GM19468 (cell line): ENCODE data around the gene ELF1.
A peak's percentile ranks its signal among the peaks of the same experiment; 100 is the strongest.

Experiments used
- ATAC-seq: cut with Tn5 transposase; IDR thresholded peaks from one replicate; pipeline ENCODE4 v1.9.1; 2021; ENCODE audit warnings: mild to moderate bottlenecking, moderate library complexity, moderate number of reproducible peaks; ENCODE audit not compliant: unreplicated experiment; ENCODE audit errors: extremely low read depth

Gene ELF1

DNA sequence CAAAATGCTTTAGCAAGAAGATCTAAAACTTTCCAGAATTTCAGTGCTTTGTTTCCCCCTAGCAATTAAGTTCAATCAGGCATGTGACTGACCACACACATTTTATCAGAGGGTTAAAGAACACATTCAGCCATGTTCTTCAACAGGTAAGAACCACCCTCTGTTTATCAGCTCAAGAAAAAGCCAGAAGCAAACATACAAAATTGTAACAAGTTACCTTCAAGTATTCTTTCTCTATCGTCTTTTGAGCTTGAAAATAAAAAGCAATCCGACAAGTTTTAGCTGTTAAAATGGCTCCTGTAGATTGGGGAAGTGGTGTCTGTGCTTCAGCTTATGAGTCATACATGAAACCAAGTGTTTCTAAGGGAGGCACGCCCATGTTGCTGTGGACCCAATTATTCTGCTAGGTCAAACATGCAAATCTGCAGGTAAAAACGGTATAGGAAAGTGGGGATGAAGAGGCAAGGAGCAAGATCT is at the start of gene ELF1:
TSS of gene ELF1 (minus strand) at position 306 of the 477 bp plus-strand sequence. CDS start 37,262 bp downstream, outside the sequence.
- ATAC-seq, result peak; percentile 78

DNA sequence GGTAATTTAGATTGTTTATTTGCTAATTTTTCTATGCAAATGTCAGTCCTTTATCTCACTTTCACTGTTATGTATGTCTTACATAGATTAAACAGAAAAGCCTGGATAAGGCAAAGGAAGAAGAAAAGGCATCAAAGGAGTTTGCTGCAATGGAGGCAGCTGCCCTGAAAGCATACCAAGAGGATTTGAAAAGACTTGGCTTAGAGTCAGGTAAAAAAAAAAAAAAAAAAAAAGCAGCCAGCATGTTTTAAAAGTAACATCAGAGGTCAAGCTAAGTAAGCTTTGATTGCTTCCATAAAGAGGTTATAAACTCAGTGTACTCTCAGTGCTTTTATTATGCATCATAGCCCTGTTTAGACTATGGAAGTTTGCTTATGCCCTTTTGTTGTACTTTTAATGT is 46.0 kb upstream of the ELF1 start:
- ATAC-seq, result no peak

GRCh38 chr13:41064493-41064892 is 45.4 kb upstream of the ELF1 start:
- ATAC-seq, result no peak

DNA sequence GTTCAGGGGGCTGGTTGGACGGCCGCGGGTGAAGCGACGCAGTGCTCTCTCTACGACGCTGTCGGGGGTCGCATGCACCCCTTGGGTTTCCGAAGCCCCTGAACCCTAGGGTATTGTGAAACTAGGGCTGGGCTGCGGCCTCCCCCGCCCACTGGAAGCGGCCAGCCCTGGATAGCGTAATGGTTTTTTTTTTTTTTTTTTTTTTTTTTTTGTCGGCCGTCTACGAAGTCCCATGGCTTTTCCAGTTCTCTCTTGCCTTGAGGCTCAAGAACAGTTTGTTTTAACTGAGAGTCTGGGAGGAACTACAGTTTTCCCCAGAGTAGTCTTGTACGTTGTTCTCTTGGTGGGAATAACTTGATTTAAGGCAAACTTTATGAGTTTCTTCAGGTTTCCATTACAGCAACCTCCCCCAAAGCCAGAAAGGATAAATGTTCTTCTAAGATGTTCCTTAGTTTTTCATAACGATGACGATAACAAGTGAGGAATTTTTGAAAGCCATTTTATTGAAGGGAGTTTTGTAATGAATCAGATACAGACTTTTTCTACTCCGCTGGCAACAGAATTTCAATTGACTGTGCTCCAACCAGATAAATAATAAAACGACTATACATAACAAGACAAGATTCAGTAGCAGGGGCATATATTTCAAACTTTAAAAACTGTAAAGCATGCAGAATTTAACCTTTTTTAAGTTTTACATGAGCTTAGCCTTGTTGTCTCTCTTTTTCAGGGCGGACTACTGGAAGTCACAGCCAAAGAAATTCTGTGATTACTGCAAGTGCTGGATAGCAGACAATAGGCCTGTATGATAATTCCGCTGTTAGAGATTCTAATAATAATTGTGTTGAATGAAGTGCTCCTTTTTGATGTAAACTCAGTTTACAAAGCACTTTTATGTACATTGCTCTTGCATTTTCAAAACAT is 43.1 kb upstream of the ELF1 start:
- peak; percentile 10 for ATAC-seq

DNA sequence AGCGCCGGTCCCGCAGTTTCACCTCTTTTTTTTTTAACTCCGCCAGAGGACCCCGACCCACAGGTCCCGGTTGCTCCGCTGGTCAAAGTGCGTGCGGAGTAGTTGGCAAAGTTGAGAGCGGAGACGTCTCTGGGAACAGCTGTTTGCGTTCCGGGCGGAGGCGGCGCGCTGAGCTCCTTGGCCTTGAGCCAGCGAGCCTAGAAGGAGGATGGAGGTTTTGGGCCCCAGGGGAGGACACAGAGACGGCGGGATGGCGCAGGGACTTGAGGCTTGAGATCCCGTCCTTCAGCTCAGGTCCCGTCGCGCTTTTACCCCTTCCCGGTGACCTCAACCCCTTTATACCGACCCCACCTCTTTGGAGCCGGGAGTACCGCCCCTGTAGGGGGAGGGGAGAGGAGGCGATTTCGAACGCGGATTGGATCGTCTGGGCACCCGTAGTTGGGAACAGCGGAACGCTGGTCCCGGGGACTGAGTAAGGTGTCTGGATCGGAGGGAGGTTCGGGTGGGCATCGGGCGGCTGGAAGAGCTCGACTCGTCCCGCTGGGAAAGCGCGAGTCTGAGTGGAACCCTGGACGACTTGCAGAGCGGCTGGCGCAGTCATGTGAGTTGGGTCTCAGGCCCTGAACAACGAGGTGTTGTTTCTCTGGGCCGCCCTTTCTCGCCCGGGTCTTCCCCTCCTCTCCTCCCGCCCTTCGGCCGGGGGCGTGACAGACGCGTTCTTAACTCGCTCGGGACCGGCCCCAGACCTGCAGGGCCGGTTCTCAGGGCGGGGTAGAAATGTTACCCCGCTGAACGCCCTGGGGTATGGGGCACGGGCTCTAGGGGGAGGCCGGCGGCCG is 42.2 kb upstream of the ELF1 start, which contains the start of gene WBP4:
TSS of gene WBP4 (plus strand) at position 435 of the 839 bp plus-strand sequence. CDS start at position 600, 165 bp downstream.
- peak; percentile 61 for ATAC-seq

DNA sequence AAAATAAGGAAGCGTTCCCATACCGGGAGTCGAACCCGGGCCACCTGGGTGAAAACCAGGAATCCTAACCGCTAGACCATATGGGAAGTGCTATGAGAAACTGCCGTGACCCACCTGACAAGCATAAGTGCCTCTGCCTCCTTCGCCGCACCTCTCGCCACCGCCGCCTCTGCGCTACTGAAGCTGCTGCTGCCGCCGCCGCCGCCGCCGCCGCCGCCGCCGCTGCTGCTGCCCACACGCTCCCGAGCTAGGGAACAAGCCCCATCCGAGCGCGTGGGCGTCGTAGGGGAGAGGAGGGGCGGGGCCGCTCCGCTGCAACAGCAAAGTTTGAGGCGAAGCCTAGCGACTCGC is 41.6 kb upstream of the ELF1 start:
- ATAC-seq, result peak; percentile 4

DNA sequence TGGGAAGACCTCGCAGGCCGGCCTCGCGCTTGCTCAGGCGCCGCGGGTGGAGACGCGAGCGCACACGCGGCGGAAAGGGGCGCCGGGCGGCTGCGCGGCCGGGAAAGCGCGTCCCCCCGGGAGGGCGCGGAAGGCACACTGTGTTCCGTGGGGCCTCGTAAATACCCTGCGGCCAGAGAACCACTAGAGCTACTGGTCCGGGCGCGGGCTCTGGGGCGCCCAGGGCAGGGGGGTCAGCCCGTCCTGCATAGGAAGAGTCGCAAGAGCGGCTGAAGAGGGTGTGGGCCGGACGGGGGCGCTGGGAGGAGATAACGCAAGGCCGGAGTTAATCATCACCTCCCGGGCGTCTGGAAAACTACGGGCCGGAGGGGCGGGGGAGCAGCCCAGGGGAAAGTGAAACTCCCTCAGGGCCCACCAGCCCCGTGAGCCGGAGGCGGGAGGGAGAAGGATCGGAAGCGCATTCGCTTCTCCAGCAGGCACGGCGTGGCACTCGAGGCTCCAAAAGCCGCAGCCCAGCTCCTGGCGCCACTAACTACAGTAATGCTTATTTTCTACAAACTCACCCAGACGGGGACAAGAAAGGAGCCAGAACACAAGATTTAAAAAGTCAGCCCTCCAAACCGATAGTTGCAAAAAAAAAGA is 41.1 kb upstream of the ELF1 start:
- peak; percentile 16 for ATAC-seq

- no peak for ATAC-seq
Measured at GRCh38 chr13:41059456-41060081, 40.5 kb upstream of the ELF1 start.

- no peak for ATAC-seq
Measured at GRCh38 chr13:41058295-41059070, 39.4 kb upstream of the ELF1 start.

DNA sequence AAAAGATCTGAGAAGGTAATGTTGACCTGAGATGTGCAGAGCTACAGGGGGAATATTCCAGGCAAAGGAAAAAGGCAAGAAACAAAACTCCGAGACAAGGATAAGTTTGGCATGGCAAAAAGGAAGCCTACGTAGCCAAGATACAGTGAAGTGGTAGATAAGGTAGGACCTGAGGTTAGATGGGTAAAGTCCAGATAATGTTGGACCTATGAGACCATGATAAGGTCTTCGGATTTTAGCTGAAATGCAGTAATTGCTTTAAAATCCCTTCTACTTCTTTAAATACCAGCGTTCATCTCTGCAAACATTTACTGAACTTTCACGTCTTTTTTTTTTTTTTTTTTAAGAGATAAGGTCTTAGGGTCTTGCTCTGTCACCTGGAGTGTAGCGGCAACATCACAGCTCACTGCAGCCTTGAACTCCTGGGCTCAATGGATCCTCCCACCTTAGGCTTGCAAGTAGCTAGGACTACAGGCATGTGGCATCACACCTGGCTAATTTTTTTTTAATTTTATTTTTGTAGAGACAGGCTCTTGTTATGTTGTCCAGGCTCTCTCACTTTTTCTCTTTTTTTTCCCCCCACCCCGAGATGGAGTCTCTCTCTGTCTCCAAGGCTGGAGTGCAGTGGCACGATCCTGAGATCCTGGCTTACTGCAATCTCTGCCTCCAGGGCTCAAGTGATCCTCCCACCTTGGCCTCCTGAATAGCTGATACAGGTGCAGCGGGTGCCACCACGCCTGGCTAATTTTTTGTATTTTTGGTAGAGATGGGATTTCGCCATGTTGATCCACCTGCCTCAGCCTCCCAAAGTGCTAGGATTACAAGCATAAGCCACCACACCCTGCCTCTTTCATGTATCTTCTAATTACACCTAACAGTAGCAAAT is 38.0 kb upstream of the ELF1 start:
- ATAC-seq, result no peak

DNA sequence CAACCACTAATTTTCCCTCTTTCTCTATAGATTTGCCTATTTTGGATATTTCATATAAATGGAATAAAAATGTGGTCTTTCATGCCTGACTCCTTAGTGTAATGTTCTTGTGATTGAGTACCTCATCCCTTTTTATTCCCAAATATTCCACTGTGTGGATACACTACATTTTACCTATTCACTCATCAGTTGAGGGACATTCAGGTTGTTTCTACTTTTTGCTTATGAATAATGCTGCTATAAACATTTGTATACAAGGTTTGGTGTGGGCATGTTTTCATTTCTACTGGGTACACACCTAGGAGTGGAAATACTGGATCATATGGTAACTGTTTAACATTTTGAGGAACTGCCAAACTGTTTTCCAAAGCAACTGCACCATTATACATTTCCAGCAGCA is 37.1 kb upstream of the ELF1 start:
- ATAC-seq, result no peak

- no peak for ATAC-seq
Measured at GRCh38 chr13:41054919-41055619, 36.0 kb upstream of the ELF1 start.

- ATAC-seq, result no peak
Measured at GRCh38 chr13:41054212-41054877, 35.2 kb upstream of the ELF1 start.

DNA sequence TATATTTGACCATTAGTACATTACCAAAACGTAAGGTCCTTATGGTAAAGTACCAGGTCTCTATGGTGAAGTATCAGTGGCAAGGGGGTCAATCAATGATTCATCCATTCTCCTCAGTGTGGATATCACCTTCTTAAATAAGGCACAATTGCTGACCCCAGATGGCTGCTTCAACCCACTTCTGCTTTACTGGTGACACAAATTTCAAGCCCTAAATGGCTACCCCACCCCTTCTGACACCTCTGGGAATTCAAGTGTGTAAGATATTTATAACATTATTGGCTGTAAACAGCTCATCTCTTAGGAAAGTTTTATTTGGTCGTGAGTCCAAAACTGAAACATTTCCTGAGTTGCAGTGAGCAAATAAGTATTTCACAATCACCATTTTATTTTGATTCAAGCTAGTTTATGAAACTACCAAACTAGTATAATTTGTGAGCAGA is 34.3 kb upstream of the ELF1 start:
- ATAC-seq, result peak; percentile 84

DNA sequence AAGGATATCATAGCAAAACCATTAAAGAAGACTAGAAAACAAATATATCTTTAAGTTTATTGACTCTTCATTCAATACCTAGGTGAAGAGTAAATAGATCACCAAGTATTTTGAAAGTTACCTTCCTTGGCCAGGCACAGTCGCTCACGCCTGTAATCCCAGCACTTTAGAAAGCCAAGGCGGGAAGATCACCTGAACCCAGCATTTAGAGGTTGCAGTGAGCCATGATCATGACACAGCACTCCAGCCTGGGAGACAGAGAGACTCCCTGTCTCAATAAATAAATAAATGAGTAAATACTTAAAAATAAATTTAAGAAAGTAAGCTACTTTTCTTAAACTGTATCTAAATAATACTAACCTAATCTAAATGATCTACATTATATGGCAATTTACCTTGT is 33.3 kb upstream of the ELF1 start:
- no peak for ATAC-seq

DNA sequence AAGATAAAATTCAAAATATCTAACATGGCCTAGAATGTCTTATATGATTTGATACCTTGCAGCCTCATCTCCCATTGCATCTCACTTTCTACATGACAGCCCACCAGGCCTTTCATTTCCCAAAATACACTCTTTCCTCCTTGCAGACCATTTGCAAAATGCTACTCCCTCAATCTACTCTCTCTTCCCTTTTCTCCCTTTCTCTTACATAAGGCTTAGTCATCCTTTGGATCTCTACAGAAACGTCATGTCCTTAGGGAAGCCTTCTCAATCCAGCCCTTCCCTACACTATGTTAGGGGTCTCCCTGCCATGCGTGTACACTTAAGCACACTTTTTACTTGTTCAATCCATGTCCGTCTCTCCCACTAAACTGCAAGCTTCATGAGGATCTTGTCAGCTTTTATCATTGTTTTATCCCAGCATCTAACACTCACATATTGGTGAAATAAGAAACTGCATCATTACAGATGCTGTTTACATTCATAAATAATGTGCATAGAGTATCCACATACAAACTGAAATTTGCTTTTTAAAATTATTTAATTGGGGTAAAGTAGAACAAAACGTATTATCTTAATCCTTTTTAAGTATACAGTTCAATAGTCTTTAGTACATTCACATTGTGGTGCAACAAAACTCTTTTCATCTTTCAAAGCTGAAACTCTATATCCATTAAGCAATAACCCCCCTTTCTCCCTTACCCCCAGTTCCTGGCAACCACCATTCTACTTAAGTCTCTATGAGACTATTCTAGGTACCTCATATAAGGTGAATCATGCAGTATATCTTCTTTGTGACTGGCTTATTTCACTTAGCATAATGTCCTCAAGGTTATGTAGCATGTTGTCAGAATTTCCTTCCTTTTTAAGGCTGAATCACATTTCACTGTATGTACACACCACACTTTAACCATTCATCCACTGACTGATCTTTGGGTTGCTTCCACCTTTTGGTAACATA is 30.6 kb upstream of the ELF1 start:
- no peak for ATAC-seq
